SKM-1 treated with dmso at 0.1 percent for 144 hours (cell line): ENCODE results near the gene PRDM7.

Experiments
- DNase-seq: peaks from one replicate; lab custom pipeline; 2025; ENCODE audit not compliant: unreplicated experiment; lab: John Stamatoyannopoulos, UW

Gene PRDM7

GRCh38 chr16:90040152-90041023 is 36.7 kb downstream of the PRDM7 start:
- DNase-seq = no peak

- DNase-seq = no peak
Measured at GRCh38 chr16:90037276-90037675, 39.9 kb downstream of the PRDM7 start.

DNA sequence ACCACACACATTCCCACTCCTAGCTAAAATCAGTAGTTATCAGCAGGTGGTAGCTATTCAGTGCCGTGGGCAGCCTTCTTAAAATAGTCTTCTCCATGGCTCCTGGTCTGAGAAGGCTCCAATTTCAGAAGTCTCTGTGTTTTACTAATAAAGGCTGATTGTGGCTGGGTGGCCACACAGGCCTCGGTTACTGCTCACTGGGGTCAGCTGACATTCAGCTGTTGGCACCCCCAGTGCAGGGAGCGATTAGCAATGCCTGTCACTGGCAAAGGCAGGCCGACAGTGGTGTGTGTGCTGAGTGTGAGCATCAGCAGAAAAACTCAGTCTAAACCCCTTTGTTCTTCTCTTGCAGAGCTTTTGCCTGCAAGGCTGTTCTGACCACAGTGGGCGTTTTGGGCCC is 41.2 kb downstream of the PRDM7 start:
- DNase-seq = no peak

- no peak for DNase-seq
Measured at GRCh38 chr16:90034504-90034903, 42.6 kb downstream of the PRDM7 start.

DNA sequence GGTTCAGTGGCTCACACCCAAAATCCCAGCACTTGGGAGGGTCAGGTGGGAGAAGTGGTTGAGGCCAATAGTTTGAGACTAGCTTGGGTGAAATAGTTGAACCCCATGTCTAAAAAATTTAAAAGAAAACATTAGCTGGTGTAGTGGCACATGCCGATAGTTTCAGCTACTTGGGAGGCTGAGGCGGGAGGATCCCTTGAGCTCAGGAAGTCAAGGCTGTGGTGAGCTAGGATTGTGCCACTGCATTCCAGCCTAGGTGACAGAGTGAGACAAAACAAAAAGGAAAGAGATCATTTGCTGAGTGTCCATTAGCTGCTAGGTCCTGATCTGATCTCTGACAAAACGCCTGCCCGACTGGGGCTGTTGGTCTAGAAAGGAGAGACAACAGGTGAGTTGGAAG is 43.7 kb downstream of the PRDM7 start:
- DNase-seq = no peak

DNA sequence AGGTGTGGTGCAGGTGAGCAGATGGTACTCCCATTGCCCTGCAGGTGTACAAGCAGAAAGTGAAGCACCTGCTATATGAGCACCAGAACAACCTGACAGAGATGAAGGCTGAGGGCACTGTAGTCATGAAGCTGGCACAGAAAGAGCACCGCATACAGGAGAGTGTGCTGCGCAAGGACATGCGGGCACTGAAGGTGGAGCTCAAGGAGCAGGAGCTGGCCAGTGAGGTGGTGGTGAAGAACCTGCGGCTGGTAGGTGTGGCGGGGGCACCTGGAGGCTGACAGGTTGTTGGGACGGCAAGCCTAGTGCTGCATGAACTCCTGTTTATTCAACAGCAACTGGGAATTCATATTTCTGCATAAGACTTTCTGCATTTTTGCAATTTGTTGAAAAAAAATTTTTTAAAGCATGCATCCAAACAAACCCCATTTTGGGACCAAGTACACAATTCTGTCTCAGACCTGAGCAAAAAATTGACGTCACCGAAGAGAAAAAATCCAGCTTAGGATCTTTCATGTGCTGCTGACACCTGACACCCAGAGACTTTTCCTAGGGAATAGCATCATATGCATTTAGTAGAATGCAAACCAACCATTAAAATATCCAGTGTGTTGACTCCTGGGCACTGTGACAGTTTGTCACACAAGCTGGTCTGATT is 44.3 kb downstream of the PRDM7 start:
- DNase-seq = no peak

GRCh38 chr16:90031931-90032673 is 45.0 kb downstream of the PRDM7 start:
- no peak for DNase-seq

DNA sequence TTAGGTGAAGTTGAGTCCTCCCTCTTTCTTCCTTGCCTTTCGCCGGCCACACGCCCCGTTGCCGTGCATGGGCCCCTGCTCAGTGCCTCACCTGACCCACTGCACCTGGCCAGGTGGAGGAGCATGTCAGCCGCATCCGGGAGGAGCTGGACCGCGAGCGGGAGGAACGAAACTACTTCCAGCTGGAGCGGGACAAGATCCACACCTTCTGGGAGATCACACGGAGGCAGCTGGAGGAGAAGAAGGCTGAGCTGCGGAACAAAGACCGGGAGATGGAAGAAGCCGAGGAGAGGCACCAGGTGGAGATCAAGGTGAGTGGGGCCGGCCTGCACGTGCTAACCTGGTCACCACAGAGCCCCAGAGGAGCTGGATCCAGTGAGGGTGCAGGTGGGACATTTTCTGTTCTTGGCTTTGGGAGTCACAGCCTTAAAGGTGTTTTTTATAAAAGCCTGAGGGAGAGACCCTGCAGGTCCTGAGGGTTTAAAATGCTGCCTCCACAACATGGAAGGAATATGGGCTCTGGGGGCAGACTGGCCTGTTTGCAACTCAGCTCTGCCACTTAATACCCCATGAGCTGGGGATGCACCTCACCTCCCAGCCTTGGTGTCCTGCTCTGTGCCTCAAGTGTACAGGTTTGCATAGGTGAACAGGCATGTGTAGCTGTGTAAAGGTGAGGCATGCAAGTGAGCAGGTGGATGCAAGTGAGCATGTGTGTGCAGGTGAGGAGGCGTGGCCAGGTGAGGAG is 45.8 kb downstream of the PRDM7 start:
- no peak for DNase-seq

GRCh38 chr16:90028985-90029384 is 48.1 kb downstream of the PRDM7 start:
- no peak for DNase-seq

DNA sequence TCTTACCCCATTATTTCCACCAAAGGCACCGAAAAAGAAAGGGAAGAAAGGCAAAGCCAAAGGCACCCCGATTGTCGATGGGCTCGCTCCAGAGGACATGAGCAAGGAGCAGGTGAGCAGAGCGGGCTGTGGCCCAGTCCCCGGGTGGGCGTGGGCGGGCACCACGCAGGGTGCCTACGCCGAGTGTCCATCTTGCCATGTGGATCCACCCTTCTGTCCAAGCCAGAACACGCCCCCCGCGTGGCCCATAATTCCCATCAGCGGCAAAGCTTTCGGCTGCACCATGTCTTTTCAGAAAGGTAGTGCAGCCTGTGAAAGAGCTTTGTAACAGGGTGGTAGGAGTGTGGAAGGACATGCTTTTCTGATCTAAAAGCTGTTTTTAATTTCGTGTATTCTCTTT is 49.5 kb downstream of the PRDM7 start:
- no peak for DNase-seq

GRCh38 chr16:90026135-90026534 is 51.0 kb downstream of the PRDM7 start:
- DNase-seq = no peak

- DNase-seq = no peak
Measured at GRCh38 chr16:90023078-90023447, 54.1 kb downstream of the PRDM7 start.

GRCh38 chr16:90022209-90023077 is 54.7 kb downstream of the PRDM7 start:
- DNase-seq = peak; percentile 73

GRCh38 chr16:90020838-90021382 is 56.2 kb downstream of the PRDM7 start:
- DNase-seq = no peak

DNA sequence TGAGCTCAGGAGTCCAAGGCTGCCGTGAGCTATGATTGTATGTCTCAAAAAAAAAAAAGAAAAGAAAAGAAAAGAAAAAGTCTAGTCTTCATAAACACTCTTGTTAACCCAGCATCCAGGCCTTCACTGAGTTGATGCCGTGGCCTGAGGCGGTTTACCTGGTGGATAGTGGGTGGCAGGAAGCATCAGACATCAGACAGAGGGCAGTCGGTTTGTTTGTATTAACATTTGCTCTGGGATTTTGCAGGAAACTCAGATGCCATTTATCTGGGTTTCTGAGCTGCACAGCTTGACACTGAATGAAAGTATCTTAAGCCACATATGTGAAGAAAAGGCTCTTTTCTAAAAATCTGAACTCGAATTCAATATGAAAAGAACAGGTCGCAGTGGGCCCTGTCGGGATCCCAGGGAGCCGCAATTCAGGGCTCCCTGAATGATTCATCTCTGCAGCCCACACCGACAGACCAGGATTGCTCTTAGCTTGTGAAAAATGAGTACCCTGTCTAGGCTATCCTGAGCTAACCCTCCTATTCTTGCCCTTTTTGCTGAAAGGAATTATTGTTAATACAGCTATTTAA is 56.8 kb downstream of the PRDM7 start:
- no peak for DNase-seq

- DNase-seq = no peak
Measured at GRCh38 chr16:90019543-90020259, 57.4 kb downstream of the PRDM7 start.

GRCh38 chr16:90018652-90019542 is 58.2 kb downstream of the PRDM7 start, which contains the start of gene DBNDD1:
Gene DBNDD1, minus strand, starts transcription at chr16:90019456. Its CDS starts 115 bp downstream, at chr16:90019341.
- no peak for DNase-seq

DNA sequence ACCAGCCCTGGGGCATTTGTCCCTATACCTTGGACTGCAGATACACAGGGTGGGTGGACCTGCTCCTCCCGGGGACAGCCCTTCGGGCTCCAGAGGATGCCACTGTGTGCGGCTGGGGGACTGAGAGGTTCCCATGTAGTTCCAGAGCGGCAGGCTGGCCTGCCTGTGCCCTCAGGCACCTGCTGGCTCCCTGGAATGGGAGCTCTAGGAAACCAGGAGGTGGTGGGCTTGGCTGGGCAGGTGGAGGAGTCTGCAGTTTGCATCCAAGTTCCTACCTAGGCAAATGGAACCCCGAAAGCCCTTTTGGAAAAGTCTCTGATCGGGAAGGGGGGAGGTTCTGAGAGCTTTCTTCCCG is 58.9 kb downstream of the PRDM7 start:
- DNase-seq = no peak
